Endothelial cell of umbilical vein (primary cell): ENCODE measurements around the gene SVIL.

ENCODE experiments used
- CTCF ChIP-seq, 2 donors: IDR thresholded peaks; 1 replicate in 1 of 2; 2 replicates in 1 of 2; pipeline ENCODE4 v1.5.1; 2011; ENCODE audit warnings: low read length in 2 of 2, mild to moderate bottlenecking in 2 of 2, moderate library complexity in 2 of 2, control low read depth in 1 of 2, inconsistent platforms in 1 of 2, low read depth in 1 of 2; ENCODE audit not compliant: insufficient read depth in 1 of 2; ENCODE audit errors: extremely low read depth in 1 of 2
- EZH2 ChIP-seq: IDR thresholded peaks from 2 replicates; pipeline ENCODE4 v1.6.1; 2012; ENCODE audit warnings: borderline replicate concordance, low read depth, mild to moderate bottlenecking, moderate library complexity, low read length, inconsistent platforms; ENCODE audit not compliant: severe bottlenecking
- FOS ChIP-seq: IDR thresholded peaks from 2 replicates; pipeline ENCODE4 v1.6.1; 2011; ENCODE audit warnings: mild to moderate bottlenecking, low read length, moderate library complexity, borderline replicate concordance; ENCODE audit not compliant: insufficient read depth
- POLR2A ChIP-seq: IDR thresholded peaks from 2 replicates; pipeline ENCODE4 v1.6.1; 2012; ENCODE audit warnings: low read depth, mild to moderate bottlenecking, control low read depth, low read length

- TF ChIP-seq CTCF (IDR thresholded peaks at IDR 0.05; ENCODE audit: extremely low read depth in 1 of 2, insufficient read depth in 1 of 2, low read depth in 1 of 2, low read length in 2 of 2) (peak; percentile 97 to 98), FOS (no peak), POLR2A (no peak), EZH2 (no peak)
Measured at GRCh38 chr10:29496341-29497162, 138.2 kb downstream of the SVIL start.
